HG03135 (cell line): ENCODE data around the gene CHRDL1.

Experiments
- ATAC-seq: cut with Tn5 transposase; IDR thresholded peaks from one replicate; pipeline ENCODE4 v1.9.1; 2021; ENCODE audit warnings: mild to moderate bottlenecking, moderate library complexity; ENCODE audit not compliant: unreplicated experiment

CHRDL1 gene

DNA sequence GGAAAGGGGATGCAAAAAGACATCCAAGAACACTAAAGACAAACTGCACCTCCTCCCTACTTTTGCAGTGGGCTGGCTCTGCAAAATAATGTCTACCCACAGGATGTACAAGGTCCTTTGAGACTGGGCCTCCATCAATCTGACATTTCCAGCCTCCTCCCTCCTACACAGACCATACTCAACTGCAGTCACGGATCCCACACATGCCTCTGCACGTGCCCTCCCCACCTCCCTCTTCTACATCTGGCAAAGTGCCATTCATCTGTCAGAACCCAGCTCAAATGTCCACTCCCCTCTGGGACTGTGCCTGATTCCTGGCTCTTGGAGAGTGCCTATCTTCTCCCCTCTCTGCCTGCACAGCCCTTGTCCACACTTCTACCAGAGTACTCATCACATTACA lies 50.3 kb downstream of the CHRDL1 start:
- ATAC-seq: no peak

DNA sequence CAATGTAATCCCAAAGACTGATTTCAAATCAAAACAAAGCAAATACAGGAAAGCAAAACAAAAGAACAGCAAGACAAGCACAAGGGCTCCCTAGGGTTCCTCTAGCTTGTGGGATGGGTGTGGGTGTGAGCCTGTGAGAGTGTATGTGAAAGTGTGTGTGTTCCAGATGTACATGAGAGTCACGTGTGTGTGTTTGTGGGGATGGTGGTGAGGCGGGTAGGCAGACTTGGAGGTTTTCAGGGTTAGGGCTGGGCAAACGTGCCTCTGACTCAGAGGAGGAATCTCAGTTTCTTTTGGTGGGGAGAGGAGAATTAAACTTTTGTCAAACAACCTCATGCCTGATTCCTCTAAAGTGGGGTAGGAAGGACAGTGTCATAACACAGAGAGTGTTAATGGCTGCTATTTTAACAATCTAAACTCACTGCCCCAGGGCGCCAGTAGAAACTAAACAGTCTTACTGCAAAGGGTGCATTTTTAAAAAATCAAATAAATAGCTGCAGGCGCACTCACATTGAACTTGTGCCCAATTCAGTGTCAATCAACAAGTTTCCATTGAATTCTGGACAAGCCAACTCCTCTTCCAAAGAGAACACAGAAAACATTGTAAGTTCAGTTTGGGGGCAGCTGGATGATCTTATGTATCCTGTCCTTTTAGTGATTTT lies 51.8 kb downstream of the CHRDL1 start:
- no peak for ATAC-seq

DNA sequence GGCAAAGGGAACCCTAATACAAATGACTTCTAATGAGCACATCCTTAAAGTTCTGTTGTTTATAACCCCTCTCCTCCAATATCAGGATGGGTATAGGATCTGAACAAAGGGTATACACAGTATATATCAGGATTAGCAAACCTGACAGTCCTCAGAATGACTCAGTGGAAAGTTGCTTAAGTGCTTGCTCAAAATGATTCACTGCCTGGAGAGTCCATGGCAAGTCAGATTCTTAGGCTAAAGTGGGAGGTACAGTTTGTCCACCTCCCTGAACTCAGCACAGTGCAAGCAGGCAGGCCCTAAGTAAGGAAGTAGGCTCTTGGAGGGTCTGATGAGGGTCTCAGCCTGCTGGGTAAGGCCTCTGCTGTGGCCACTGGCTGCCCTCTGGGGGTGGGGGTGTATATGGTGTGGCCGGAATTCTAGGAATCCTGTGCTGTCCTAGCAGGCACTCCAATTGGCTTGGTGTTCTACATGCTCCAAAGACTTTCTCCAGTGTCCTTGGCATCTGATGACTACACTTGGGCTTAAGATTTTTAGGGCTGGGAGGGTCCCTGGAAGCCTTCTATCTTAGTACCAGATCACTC lies 54.3 kb downstream of the CHRDL1 start:
- no peak for ATAC-seq

DNA sequence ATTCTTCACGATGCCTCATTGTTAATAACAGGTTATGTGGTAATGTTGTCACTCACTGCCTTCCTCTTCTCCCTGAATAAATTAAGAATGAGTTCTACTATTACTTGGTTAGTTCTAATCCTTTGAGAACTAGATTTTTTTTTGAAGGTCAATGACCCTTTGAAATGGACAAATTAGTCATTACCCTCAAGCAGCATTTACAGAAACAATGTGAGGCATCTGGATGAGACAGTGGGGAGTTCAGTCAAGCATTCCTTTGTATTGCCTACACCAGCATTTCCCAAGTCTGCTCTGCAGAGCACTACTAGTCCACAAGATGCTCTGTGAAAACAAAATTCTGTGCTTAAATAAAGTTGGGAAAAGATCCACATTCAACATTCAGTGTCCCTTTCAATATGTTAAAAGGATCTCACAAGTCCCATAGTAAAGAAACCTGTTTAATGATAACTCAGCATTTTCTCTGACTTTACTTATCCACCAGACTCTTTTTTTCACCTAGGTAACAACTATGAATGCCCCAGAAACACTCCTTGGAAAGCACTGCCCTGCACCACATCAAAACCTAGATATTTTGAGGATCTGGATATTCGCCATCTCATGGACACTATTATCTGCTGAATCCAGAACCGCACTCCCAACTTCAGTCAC lies 60.6 kb downstream of the CHRDL1 start:
- ATAC-seq: no peak

DNA sequence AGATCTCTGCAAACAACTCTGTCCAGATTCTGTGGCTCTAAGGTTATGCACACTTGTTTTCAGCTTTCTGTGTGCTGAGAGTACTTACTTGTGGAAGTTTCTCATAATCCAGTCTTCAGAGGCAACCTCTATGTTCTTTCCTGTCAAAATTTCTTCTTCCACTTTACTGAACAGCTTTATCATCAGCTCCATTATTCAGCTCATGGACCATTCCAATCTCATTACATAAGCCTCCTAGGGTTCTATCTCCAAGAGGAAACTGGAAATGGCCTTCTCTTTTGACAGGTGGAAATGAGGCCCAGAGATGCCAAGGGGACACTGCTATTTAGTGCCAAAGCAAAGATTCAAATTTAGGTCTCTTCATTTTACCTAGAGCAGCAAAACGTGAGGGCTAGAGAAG lies 61.3 kb downstream of the CHRDL1 start:
- no peak for ATAC-seq

DNA sequence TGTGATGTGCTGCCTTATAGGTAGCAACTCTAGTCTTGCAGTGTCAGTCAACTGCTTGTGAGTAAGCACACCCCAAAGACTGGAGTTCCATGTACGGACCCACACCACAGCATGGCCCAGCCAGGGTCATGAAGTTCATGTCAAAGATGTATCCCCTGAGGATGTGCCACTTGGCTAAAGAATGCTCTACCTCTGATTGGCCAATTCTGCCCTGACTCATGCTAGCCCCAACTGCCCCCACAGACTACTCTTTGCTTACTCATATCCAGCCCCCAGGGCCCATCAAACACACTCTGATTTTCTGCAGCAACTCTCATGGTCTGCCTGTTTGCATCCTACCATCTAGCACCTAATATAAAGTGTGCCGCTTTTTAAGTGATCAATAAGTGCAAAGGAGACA lies 62.5 kb downstream of the CHRDL1 start:
- no peak for ATAC-seq

DNA sequence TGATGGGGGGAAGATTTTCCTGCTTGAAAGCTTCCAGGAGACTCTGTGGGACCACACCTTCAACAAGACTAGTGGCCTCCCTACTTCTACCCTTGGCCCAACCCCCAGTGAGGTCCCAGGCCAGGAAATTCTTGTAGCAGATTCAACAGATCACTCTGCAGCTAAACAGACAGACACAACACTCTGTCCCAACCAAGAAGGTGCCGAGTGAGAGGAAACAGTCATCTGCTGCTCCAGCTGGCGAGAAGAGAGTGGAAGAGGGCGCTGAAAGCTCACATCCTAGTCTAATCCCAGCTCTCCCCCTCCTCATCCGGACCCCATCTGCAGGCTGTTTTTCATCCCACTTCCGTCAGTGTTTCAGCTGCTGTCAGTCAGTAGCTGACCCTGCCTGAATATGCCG lies 63.4 kb downstream of the CHRDL1 start:
- ATAC-seq: no peak

DNA sequence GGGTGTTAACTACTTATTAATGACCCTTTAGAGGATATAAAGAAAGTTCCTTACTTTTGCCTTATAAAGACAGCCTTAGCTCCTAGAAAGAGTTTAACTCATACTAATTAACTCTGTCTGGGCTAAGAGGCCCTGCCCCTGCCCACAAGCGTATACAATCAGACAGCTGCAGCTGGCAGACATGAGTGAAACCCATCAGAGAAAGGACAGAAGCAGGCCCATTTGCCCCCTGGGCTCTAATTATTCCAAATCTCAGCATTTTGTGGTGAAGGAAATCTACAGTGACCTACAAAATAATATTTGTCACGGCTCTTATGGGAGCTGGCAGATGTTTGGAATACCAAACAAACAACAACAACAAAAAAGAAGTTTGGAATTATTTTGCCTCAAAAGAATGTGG lies 71.8 kb downstream of the CHRDL1 start:
- ATAC-seq: no peak

DNA sequence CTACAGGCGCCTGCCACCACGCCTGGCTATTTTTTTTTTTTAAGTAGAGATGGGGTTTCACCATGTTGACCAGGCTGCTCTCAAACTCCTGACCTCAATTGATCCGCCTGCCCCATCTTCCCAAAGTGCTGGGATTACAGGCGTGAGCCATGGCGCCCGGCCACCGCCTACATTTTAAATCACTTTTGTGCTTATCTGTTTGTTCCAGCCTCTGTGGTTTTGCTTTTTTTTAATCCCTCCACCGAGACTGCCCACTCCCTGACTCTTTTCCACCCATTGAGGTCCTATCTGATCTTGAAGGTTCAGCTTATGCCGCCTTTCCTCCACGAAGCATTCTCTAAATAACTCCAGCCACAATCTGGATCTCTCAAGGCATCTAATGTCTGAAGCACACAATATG lies 73.5 kb downstream of the CHRDL1 start:
- ATAC-seq: no peak

DNA sequence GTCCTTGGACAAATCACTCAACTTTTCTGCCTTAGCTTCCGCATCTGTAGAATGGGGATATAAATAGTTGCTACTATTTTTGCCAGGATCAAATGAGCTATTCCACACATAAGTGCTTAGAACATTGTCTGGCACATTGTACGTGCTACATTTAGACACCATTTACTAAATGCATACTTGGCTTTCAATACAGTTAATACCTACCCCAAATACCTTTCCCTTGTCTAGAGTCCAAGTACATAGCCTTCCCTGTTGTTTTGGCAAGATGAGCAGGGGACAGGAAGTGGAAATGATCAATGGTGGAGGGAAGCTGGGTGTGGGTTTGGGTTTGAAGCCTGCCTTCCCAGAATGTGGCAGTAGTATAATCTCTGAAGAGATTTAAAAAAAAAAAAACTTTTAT lies 82.0 kb downstream of the CHRDL1 start:
- no peak for ATAC-seq

DNA sequence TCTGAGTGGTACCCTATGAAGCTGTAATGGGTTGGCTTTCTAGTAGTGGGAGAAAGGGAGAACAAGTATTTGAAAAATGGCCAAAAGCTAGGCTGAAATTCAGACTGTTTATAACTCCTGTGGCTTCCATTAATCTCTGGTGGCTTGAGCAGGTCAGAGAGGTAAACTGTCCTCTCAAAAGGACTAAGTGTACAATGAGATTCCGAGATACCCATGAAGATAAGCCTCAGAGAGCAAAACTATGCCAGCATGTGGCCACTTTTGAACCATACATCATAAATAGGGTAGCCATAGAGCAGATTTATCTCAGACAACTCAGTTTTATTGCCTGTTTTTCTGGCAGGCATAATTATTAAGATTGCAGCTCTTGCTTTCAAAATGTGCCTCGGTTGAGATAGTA lies 89.2 kb downstream of the CHRDL1 start:
- no peak for ATAC-seq

DNA sequence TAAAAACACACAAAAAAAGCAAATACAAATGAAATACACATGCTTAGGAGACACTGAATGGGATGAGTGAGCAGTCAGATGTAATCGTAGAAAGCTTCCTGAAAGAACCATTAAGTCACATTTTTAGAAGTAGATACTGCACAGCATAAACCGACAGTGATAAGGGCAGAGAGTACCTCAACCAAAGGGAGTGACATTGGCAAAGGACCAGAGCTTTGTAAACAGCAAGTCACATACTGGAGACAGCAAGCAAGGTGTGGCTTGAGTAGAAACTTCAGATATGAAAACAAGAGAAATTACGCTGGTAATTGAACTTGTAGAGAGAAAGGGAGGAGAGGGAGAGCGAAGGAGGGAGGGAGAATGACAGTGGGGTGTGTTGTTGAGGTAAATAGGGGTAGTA lies 92.0 kb downstream of the CHRDL1 start:
- no peak for ATAC-seq

DNA sequence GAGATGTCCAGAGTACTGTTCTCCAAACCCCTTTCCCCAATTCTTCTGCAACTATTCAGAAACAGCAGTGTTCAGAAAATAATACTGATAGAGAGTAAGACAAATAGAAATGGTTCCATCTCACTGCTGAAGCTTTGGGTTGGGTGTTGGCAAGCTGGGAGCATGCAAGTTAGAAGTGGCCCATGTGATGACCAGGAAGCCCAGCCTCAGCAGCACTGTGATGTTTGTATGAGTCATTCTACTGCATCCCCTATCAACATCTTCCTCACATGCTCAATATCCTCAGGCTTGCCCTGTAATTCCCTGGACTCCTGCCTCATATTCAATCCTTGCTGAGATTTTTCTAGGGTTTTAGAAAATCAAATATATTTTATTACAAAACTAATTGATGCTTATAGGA lies 96.5 kb downstream of the CHRDL1 start:
- ATAC-seq: peak; percentile 22

DNA sequence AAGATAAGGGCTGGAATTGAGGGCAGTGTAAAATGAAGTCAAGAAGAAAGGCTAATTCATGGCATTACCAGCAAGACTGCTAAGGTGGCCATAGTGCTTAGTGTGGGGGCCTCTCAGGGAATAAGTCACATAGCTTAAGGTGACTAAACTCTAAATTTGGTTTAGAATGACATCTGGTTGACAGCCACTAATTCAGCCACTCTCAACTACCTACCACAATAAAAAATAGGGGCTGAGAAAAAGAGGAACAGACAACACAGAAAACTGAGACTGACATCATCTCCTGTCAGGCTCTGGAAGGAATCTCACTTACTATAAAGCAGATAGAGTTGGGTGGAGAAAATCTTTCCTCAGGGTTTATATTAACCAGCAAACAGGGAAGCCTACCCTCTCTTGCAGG lies 96.9 kb downstream of the CHRDL1 start:
- ATAC-seq: peak; percentile 69

DNA sequence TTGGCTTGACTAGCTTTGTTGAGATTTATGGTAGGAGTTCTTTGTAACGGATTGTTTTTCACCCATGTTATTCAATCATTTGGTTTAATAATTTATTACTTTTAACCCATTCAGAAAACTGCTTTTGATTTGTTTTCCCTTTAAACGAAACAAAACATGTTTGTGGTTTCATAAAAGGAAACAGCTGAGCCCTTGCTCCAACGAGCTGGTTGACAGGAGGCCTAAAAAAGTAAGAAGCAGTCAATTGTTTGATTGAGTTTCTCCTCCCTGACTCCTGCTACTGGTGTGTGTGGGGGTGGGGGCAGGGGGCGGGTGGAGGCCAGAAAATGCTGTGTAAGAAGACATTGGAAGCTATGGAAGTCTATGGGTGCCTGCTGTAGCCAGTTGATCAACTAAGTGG lies 102.8 kb downstream of the CHRDL1 start:
- no peak for ATAC-seq

DNA sequence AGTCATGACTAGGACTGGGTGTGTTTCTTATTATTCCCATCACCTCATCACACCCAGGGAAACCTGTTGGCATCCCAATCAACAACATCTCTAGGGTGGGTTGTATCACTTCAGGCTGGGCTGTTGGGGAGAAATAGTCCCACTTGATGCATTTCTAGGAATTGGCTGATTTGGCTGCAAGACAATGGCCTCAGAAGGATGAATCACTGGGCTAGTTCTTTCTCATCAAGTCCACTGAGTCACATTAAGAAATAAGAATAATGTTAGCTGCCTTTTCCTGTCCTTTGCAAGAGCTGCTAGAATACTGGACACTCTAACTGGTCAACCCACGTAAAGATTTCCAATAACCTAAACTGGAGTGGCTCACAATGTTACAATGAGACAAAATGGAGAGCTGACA lies 104.2 kb downstream of the CHRDL1 start:
- no peak for ATAC-seq

DNA sequence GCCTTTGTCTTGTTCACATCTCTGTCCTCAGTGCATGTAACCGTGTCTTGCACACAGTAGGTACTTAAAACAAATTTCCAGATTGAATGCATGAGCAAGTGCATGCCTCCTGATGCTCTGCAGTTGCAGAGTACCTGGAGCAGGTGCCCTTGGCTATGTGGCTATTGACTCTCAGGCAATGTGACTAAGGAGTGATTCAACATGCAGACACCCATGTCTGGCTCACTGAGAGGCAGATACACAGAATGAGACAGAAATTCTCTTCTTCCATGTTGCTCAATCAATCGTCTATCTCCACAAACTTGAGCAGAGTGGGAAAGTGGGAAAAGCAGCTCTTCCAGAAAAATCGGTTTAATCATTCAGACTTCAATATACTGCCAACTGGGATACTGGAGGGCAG lies 111.0 kb downstream of the CHRDL1 start:
- no peak for ATAC-seq

DNA sequence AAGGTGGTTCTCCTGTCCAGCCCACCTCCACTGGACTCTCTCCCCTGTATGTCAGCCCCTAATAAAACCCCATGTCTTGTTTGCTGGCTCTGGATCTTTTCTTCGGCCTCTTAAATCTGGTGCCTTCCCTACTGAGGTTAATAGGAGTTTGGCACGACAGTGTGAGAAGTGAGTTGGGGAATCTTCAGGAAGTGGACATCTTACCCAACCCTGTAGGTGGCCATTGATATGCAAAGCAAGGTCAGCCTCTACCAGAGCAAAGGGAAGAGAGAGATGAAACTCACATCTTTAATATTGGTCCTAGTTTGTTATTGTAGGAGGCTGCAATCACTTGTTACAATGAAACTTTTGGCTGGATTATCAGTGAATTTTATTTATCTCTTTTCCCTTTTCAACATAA lies 111.7 kb downstream of the CHRDL1 start:
- ATAC-seq: no peak

DNA sequence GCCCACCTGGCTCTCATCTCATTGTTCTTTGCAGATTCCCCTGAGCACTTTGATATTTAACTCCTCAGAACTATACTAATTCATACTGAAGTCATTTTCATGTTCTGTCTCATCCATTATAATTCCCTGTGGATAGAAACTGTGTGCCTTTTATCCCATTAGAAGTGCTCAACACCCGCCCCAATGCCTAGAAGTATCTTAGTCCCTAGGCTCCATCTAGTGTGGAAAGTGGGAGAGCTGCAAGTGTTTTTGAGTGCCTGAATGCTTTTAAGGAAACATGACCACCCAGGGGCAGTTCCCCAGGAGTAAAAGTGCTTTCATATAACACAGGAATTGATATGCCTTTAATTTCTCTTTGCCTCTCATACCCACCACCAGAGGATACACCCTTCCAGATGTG lies 117.0 kb downstream of the CHRDL1 start:
- no peak for ATAC-seq

DNA sequence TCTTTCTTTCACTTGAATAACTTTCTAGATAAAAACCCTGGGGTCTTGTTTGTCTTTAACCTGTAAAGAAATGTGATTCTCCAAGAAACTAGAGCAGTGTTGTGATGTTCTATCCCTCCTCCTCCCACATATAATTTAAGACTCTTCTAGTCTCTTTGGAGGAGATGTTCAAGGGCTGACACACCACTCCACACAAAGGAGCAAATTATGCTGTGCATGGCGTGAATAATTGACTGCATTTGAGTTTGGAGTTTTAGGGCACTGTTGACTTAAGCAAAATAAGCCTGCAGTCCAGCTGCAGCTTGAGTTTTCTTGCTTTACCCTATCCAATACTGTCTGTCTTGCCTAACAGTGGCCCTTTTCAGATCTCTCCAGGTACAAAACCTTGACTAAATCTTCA lies 119.7 kb downstream of the CHRDL1 start:
- no peak for ATAC-seq

DNA sequence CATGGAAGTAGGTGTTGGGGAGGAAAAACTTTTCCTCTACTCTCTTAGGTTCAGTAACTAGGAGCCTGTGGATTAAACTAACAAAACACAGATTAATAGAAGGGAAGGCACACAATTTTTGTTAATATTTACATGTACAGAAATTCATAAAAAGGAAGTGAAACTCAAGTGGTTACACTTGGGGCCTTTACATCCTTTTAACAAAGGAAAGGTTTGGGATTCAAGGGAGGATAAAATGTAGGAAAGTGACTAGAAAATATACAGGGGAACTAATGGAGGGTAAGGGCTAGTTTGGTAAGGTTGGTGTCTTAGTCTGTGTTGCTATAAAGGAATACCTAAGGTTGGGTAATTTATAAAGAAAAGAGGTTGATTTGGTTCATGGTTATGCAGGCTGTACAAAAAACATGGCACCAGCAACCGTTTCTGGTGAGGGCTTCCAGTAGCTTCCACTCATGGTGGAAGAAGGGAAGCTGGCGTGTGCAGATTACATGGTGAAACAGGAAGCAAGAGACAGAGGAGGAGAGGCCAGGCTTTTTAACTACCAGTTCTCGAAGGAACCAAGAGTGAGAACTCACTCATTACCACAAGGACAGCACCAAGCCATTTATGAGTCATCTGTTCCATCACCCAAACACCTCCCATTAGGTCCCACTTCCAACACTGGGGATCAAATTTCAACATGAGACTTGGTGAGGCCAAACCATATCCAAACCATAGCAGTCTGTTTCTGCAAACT lies 124.4 kb downstream of the CHRDL1 start:
- ATAC-seq: peak; percentile 97

DNA sequence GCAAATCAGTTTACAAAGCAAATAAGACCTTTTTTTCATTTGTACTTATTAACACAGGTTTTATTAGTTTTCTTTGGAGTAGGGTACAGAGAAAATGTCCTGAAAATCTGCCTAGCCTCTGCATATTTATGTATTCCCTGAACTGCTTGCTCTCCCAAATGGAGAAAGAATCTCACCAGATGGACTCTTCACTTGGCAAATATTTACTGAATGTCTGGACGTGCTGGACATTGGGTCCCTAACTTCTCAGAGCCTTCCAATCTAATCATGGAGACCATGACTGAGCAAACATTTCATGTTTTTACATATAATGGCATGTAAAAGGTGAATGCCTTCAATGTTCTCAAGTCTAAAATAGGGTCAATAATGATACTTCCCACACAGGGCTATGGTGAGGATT lies 126.0 kb downstream of the CHRDL1 start:
- ATAC-seq: no peak
